NCI-H748 (cell line): ENCODE results near the gene FBLN2.

Source experiments
- DNase-seq: peaks from one replicate; lab custom pipeline; 2025; ENCODE audit not compliant: unreplicated experiment; lab: John Stamatoyannopoulos, UW

FBLN2 gene

DNA sequence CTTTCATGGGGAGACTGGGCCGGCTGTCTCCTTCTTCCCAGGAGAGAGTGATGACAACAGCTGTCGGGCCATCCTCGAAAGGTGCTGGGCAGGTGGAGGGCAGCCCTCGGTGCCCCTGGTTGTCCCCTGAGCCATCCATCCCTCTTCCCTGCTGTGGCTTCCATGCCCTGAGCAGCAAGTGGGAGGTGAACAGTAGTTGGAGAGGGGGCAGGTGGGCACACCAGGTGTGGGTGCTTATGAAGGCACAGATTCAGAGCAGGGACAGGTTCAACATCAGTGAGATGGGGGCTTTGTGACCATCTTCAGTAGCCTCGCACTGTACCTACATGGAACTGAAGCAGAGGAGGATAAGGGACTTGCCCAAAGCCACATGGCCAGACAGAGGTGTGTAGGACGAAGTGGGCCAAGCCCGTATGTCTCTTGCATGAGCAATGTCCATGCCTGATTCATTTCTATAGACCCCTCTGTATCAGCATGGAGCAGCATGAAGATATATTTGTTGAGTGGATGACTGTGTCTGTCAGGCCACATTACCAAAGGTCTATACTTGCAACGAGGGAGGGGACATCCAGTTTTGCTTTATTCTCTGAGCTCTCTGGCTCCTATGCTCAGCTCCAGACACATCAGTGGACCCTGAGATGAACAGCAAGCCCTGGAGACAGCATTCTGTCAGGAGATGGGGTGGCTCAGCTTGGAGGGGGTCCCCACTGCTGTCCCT, 107.8 kb downstream of the FBLN2 start:
- no peak for DNase-seq

DNA sequence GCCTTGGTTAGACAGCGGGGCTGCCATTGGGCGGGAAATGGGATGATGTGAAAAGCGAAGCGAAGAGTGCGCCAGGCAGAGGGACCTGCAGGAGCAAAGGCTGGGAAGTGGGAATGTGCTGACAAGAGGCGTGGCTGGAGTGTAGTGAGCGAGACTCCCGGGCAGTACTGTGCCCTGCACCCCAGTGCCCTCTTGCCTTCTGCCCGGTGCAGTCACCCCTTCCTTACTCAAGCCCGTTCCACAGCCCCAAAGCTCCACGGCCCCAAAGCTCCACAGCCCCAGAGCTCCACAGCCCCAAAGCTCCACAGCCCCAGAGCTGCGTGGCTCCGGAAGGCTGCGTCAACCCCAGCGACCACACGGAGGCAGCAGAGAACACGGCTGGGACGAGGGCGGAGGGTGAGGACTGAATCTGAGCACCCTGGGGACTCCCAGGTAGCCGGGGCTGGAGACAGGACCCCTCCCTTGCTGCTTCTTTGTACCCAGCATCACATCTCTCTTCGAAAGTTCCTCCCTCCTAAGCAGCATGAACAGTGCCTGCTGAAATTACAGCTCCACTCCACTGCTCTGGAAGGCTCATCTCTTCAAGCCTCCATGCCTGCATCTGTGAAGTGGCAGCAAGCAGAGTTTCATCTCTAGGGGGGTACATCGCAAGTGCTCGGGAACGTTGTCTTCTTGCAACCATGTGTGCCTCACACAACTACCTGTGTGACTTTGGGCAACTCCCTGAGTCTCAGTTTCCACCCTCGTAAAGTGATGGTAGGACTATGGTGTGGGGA, 108.9 kb downstream of the FBLN2 start:
- peak; percentile 44 for DNase-seq

- DNase-seq = no peak
Observed at GRCh38 chr3:13658681-13659080, 109.8 kb downstream of the FBLN2 start.

DNA sequence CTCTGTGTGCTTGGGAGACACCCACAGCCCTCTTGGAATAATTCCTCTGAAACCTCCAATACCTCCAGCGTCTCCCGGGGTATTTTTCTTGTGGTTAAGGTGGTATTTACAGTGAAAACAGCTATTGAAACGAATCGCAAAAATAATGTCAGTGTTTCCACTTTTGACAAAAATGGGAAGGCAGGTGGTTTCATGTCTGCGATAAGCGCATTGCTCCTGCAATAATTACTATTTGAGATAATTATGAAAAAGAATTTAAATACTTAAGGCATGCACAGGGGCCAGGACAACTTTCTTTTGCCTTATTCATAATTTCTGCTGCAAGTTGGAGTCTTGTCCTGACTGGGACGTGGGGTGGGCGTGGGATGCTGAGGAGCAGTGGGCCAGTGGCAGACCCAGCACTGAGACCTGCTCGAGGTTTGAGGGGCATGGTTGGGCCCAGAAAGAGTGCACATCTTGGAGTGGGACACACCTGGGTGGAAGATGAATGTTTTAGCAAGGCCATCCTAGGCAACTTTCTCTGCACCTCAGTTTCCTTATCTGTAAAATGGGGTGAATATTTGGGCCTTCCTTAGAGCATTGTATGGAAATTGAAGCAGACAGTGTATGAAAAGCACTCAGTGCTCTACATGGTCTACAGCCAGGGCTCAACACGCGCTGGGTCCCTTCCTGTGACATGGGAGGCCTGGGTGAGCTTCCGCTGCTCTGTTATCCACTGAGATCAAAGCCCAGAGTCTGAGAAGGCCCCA, 110.5 kb downstream of the FBLN2 start:
- DNase-seq = no peak

DNA sequence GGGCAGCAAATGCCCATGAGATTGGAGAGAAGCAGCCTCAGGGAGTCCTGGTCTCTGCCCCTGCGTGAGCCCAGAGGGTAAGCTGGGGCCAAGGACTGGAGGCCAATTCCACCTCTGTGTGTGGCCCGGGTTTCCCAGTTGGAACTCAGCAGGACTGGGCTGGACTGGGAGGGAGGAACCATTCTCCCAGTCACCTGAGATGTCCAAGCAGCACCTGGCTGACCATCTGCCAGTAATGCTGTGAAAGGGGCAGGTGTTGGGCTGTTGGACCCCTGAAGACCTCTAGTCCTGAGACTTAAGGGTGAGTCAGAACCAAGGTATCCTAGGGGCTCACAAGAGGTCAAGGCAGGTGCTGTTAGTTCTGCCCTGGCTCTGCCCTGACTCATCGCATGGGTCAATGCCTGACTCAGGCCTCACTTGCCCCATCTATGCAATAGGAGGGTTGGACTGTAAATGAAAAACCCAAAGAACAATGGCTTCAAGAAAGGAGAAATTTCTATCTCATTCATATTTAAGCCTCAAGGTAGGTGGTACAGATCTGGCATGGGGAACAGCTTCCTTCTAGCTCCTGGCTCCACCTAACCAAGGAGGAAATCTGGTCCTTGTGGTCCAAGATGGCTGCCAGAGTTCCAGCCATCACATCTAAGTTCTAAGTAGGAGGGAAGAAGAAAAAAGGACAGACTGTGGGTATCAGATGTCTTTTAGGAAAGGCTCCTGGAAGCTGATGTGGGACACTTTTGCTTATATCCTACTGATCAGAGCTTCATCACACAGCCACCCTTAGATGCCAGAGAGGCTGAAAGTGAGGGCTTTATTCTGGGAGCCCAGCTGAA, 111.3 kb downstream of the FBLN2 start:
- no peak for DNase-seq

GRCh38 chr3:13661121-13661520, 112.2 kb downstream of the FBLN2 start:
- no peak for DNase-seq

GRCh38 chr3:13662238-13662847, 113.4 kb downstream of the FBLN2 start:
- DNase-seq = no peak

GRCh38 chr3:13663781-13664535, 115.0 kb downstream of the FBLN2 start:
- DNase-seq = no peak

GRCh38 chr3:13665582-13666226, 116.8 kb downstream of the FBLN2 start:
- no peak for DNase-seq

GRCh38 chr3:13666227-13666619, 117.3 kb downstream of the FBLN2 start:
- DNase-seq = no peak

GRCh38 chr3:13666781-13667709, 118.1 kb downstream of the FBLN2 start:
- DNase-seq = no peak

- DNase-seq = no peak
Observed at GRCh38 chr3:13668136-13668535, 119.2 kb downstream of the FBLN2 start.

DNA sequence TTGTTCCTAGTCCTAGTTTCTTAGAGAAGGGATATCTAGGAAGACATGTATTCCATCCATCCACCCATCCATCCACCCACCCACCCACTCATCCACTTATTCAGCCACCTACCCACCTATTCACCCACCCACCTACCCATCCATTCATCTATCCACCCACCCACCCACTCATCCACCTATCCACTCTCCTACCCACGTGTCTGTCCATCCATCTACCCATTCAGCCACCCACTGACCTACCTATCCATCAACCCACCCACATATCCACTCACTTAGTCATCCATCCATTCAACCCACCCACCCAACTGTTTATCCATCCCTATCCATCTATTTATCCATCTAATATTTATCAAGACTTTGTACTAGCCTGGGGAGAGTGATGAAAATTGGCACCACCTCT, 120.5 kb downstream of the FBLN2 start:
- no peak for DNase-seq

- no peak for DNase-seq
Observed at GRCh38 chr3:13670292-13670691, 121.4 kb downstream of the FBLN2 start.

- DNase-seq = no peak
Observed at GRCh38 chr3:13671482-13672233, 122.7 kb downstream of the FBLN2 start.

GRCh38 chr3:13673207-13673606, 124.3 kb downstream of the FBLN2 start:
- no peak for DNase-seq

- DNase-seq = no peak
Observed at GRCh38 chr3:13674538-13675185, 125.7 kb downstream of the FBLN2 start.
